ENCODE results near the gene ZEB2. TPM values are rescaled to one million over a fixed set of nuclear protein-coding genes. Genes with fewer than 3 reads are reported as not detected.

Gene ZEB2
- total RNA-seq, 1 donor from 2014 or later = 8.5 TPM

GRCh38 chr2:144498277-144498676 lies 21.6 kb downstream of the ZEB2 start:
- intact Hi-C loops (cut with micrococcal nuclease) = no loop called here

- intact Hi-C loops (cut with micrococcal nuclease) = no loop called here
Observed at GRCh38 chr2:144496977-144497598, 22.8 kb downstream of the ZEB2 start.

GRCh38 chr2:144496092-144496976 lies 23.6 kb downstream of the ZEB2 start:
- intact Hi-C loops (cut with micrococcal nuclease) = no loop called here

- intact Hi-C loops (cut with micrococcal nuclease) = no loop called here
Observed at GRCh38 chr2:144495227-144496091, 24.5 kb downstream of the ZEB2 start.

GRCh38 chr2:144493027-144493809 lies 26.7 kb downstream of the ZEB2 start:
- intact Hi-C loops (cut with micrococcal nuclease) = no loop called here

- intact Hi-C loops (cut with micrococcal nuclease) = no loop called here
Observed at GRCh38 chr2:144490857-144491256, 29.1 kb downstream of the ZEB2 start.

- intact Hi-C loops (cut with micrococcal nuclease) = no loop called here
Observed at GRCh38 chr2:144490017-144490416, 29.9 kb downstream of the ZEB2 start.

- intact Hi-C loops (cut with micrococcal nuclease) = no loop called here
Observed at GRCh38 chr2:144489315-144489916, 30.5 kb downstream of the ZEB2 start.

GRCh38 chr2:144484201-144484948 lies 35.5 kb downstream of the ZEB2 start:
- intact Hi-C loops (cut with micrococcal nuclease) = no loop called here

GRCh38 chr2:144481666-144482065 lies 38.3 kb downstream of the ZEB2 start:
- intact Hi-C loops (cut with micrococcal nuclease) = no loop called here

GRCh38 chr2:144481109-144481508 lies 38.8 kb downstream of the ZEB2 start:
- intact Hi-C loops (cut with micrococcal nuclease) = no loop called here

GRCh38 chr2:144480285-144480684 lies 39.6 kb downstream of the ZEB2 start:
- intact Hi-C loops (cut with micrococcal nuclease) = no loop called here

GRCh38 chr2:144479659-144480058 lies 40.3 kb downstream of the ZEB2 start:
- intact Hi-C loops (cut with micrococcal nuclease) = no loop called here

- intact Hi-C loops (cut with micrococcal nuclease) = no loop called here
Observed at GRCh38 chr2:144479138-144479537, 40.8 kb downstream of the ZEB2 start.

GRCh38 chr2:144477957-144478311 lies 42.0 kb downstream of the ZEB2 start:
- intact Hi-C loops (cut with micrococcal nuclease) = no loop called here

GRCh38 chr2:144477281-144477956 lies 42.5 kb downstream of the ZEB2 start:
- intact Hi-C loops (cut with micrococcal nuclease) = no loop called here

GRCh38 chr2:144476682-144477081 lies 43.2 kb downstream of the ZEB2 start:
- intact Hi-C loops (cut with micrococcal nuclease) = no loop called here

- intact Hi-C loops (cut with micrococcal nuclease) = no loop called here
Observed at GRCh38 chr2:144475569-144476275, 44.2 kb downstream of the ZEB2 start.

GRCh38 chr2:144475044-144475443 lies 44.9 kb downstream of the ZEB2 start:
- intact Hi-C loops (cut with micrococcal nuclease) = no loop called here
